Endometrial microvascular endothelial cells (primary cell): Measurements from ENCODE around the gene RAB28. TPM values are rescaled to one million over a fixed set of nuclear protein-coding genes. Genes with fewer than 3 reads are reported as not detected.
"Not testable (repeated sequence)": the region's sequence is repeated elsewhere in the genome, so short reads cannot be mapped to it uniquely, and the experiment has no call there.

Source experiments
- in situ Hi-C: cut with HindIII; loops from 2 replicates; pipeline ENCODE4 v1.10.0; 2017; ENCODE audit warnings: low sequenced_read_pairs, low pct_unique_long_range_greater_than_20kb; ENCODE audit errors: inconsistent ontology term
- total RNA-seq: library from RNA; depleted of rRNA; stranded (reverse); fragments of >200 nt; gene quantifications from one replicate; pipeline ENCODE4 v1.2.3, GENCODE V29; 2015; ENCODE audit errors: inconsistent ontology term

RAB28 gene
- total RNA-seq, 1 donor from 2014 or later = 18.8 TPM

DNA sequence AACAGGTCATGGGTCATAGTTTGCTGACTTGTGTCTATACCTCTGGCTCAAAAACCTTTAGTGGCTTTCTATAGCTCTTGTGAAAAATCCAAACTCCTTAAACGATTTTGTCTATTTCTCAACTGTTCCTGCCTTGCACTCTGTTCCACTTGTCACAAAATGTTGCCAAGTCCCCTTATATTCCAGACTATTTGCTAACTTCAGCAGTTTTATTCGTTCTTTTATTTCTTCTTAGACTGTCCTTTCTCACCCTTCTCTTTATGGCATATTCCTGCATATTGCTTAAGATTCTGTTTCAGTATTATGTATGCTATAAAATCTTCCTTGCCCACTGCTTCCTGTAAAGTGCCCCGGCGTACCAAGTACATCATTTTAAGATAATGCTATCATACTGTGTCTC, 80.8 kb downstream of the RAB28 start:
- in situ Hi-C loops = no loop called here

DNA sequence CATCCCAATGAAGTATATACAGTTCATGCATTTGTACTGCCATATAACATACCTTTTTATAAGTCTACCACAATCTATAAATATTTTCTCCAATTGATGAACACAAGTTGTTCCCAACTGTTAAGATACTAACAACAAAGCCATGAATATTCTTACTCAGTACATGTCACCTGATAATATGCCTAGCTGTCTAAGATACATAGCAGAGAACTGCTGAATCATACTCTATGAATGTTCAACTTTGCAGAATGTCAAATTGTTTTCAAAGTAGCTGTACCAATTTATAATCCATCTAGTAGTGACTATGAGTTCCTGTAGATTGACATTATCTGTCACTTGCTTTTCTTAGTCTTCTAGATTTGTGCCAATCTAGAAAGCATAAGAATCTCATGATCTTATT, 84.9 kb downstream of the RAB28 start:
- in situ Hi-C loops = no loop called here

DNA sequence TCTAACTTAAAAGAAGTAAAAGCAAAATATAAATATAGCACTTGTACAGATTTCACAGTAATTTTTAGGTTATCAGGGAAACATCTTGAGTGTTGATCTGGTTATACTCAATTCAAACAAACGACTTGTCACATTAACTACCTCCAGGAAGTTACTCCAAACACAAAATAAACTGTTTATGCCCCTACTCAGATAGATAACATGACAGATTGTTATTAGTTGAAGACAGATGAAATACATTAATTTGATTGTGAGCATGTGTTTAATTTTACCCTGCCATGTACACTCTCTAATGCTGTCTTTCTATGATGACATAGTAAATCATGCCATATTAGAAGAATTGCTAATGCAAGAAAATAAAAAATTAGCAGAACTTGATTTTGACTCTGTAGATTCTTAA, 88.0 kb downstream of the RAB28 start:
- in situ Hi-C loops = no loop called here

DNA sequence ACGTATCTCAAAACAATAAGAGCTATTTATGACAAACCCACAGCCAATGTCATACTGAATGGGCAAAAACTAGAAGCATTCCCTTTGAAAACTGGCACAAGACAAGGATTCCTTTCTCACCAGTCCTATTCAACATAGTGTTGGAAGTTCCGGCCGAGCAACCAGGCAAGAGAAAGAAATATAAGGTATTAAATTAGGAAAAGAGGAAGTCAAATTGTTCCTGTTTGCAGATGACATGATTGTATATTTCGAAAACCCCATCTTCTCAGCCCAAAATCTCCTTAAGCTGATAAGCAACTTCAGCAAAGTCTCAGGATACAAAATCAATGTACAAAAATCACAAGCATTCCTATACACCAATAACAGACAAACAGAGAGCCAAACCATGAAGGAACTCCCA, 94.2 kb downstream of the RAB28 start:
- in situ Hi-C loops = not testable (repeated sequence)

DNA sequence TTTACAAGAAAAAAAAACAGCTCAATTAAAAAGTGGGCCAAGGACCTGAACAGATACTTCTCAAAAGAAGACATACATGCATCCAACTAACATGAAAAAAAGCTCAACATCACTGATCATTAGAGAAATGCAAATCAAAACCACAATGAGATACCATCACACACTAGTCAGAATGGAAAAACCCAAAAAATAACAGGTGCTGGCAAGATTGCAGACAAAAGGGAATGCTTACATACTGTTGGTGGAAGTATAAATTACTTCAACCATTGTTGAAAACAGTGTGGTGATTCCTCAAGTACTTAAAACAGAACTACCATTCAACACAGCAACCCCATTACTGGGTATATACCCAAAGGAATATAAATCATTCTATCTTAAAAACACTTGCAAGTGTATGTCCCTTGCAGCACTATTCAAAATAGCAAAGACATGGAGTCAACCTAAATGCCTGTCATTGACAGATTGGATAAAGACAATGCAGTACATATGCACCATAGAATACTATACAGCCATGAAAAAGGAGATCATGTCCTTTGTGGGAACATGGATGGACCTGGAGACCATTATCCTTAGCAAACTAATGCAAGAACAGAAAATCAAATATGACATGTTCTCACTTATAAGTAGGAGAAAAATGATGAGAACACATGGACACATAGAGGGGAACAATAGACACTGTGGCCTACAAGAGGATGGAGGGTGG, 97.6 kb downstream of the RAB28 start:
- in situ Hi-C loops = no loop called here

DNA sequence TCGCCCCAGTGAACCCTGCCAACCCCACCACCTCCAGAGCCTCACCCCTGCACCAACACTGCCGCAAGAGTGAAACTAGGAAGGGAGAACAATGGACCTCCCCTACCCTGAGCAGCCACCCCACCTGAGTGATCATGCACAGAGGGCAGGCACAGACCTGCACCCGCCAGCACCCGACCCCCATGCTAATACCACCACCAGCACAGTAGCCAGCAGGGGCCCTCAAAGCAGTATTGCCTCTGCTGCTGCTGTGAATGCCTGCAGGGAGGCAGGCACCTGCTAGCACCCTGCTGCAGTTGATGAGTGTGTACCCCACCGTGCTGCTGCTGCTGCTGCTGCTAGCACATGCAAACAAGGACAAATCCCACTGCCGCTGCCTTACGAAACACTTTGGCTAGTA, 100.1 kb downstream of the RAB28 start:
- in situ Hi-C loops = no loop called here

DNA sequence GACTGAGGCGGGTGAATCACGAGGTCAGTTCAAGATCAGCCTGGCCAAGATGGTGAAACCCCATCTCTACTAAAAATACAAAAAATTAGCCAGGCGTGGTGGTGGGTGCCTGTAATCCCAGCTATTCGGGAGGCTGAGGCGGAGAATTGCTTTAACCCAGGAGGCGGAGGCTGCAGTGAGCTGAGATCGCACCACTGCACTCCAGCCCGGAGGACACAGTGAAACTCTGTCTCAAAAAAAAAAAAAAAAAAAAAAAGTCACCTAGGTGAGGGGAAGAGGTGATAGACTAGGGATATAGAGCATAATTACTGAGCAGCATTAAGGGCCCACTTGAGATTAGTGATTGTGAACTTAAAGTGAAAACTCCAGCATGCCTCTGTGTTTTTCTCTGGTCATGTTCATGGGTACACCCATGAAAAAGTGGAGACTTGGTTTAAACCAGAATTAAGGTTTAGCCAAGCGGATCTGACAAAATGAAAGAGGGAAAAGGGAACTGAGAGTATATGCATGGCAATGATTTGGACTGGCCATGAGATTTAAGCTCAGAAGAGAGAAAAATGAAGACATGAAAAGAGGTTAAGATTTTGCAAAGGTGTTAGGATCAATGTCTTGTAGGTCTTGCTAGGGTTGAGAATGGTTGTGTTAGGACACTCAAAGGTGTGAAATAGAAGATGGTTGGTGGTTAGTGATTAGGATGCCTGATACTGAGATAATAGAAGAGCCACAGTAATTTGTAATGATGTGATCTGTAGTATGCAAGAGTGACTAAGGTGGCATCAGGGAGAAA, 105.0 kb downstream of the RAB28 start:
- in situ Hi-C loops = no loop called here

DNA sequence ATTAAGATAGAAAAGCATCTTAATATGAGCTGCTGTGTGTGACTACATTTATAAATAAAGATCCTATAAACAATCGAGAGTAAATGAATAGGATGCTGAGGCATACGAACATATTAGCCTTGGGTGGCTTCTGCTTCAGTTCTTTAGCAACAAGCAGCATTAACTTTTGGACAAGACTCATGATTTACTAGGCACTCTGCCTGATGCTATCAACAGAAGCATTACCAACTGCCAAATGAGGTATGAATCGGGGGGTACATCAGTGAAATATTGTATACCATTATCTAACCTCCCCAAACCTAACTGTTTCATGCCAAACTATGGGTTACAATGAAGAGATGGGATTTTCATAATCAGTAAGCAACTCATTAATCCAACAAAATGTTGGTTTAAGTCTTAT, 113.1 kb downstream of the RAB28 start:
- in situ Hi-C loops = no loop called here

DNA sequence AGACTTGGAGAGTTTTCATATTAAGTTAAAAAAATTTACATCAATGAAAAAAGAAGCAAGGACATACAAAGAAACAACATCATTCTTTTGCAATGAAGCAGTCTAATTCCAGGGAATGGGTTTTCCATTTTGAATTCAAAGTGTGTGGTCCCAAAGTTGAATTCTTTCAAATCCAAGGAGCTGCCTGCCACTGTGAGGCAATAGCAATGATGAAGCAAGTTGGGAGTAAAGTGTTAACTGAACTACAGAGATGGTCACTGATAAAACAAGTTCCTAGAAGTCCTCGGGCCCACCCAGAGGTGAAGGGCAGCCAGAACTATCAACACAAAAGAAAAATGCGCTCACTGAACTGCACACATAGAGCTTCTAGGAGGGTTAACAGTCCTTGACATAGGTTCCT, 115.9 kb downstream of the RAB28 start:
- in situ Hi-C loops = no loop called here

DNA sequence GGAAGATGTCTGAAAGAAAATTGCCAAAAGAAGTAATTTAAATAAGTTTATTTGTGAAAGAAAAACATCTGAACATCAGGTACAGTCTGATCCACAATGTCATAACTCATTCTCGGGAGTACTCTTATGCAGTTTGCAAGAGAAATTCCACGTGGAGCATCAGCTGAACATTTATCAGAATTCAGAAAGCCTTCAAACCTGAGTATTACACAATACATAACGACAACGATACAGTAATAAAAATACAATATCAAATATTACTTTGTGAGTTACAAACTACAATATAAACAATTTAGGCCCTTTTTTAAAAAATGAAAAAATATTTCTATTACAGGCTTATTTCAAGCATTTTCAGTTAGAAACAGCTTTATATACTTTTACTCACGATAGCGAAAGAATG, 116.4 kb downstream of the RAB28 start:
- in situ Hi-C loops = no loop called here

DNA sequence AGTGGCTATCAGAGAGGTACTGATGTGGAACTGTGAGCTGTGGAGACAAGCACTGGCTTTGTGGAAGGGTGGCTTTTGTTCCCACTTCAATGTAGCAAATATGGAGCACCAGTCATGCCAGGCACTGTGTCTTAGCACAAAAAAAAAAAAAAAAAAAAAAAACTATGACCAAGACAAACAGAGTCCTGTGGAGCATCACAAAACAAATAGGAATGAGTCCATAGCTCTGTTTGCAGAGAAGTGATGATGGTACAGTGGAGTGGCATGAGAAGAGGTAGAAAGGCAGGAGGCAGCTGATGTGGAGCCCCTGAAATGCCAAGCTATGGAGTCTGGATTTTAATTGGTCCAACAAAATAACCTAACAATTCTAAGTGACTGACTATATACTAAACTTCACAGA, 116.9 kb downstream of the RAB28 start:
- in situ Hi-C loops = no loop called here

DNA sequence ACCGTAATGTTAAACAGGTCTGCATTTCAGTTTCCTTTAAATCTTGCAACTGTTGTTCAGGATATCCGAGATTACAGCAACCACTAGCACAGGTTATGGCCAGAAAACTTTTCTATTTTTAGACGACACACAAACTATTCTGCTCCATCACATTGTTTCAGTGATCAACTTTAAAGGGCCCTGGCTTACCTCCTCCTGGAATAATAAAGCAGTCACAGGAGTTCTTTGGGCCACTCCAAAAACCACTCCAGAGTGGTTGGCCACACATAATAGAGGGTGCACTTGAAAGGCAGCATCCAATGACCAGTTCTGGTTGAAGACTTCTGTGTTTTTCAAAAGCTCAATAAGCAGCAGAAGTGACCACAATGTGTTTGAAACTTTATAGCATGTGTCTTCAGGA, 118.9 kb downstream of the RAB28 start:
- in situ Hi-C loops = no loop called here

DNA sequence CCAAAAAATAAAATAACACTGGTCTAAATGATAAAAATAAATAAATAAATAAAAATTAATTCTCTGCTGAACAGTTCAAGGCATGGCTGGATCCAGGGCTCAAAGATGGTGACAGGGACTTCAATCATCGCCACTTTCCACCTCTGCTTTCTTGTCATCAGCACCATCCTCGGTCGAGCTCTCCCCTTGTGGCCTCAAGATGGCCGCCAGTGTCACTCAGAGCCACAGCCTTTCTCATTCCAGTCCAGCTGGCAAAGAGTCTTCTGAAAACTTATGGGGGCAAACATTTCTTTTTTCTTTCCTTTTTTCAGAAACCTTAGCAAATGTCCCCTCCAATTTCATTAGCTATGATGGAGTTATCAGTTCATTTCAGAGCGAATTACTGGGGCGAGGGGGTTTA, 119.5 kb downstream of the RAB28 start:
- in situ Hi-C loops = no loop called here

DNA sequence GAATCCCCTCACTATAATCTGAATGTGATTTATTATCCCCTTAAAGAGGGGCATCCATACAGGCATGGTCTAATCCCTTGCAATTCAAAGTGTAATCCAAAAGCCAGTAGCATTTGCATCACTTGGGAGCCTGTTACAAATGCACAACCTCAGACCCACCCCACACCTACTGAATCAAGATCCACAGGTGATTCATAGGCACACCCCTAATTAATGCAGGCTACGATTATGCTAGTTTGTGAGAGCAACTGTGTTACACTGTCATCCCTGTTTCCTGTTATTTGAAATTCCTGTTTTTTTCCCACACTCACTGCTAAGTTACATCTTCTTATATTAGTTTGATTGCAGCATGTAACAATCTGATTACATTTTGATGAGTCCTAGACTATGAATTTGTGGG, 120.0 kb downstream of the RAB28 start:
- in situ Hi-C loops = no loop called here

DNA sequence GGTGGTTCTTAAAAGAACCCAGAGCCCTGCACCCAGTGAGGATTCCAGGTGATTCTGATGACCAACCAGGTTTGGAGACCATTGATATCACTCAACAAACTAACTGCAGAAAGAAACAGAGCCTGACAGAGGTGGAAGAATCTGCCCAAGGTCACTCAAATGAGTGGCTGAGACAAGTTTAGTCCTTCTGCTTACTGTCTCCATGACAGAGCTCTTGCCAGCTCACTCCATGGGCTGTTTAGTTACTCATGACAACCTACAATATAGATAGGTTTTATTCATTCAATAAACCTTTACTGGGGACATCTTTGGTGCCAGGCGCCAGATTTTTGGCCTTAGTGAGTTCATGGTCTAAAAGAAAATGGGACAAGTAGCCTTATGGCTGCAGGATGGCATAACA, 124.3 kb downstream of the RAB28 start:
- in situ Hi-C loops = no loop called here

DNA sequence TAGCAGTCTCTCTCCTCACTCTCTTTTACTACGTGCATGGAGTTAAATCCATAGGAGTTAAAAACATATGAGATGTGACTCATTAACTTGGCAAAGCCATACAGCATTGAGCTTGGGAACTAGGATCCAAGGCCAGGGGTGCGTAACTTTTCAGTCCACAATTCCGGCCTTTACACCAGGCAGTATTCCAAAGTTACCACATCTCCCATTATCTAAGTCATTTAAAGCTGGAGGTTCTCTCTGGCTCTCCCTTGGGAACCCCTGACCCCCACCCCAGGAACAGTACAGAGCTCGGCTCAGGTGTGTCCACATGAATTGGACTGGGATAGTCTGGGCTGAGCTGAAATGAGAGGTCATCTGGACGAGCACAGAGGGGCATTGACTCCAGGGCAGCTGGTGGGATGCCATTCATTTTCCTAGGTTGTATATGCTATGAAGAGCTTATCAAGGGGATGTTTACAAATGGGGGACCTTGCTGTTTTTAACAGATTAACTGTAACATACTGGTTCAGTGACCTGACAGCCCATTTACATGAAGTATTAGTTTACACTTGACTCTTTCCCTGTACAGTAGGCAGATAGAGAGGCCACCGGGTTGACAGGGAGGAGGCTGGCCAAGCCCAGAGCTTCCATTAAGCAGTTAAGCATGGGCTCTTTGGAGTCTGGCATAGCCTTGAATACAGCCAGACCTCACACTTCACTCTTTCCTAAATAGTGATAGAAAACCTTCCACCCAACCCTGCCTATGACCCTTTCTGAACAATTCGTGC, 128.8 kb downstream of the RAB28 start:
- in situ Hi-C loops = no loop called here

DNA sequence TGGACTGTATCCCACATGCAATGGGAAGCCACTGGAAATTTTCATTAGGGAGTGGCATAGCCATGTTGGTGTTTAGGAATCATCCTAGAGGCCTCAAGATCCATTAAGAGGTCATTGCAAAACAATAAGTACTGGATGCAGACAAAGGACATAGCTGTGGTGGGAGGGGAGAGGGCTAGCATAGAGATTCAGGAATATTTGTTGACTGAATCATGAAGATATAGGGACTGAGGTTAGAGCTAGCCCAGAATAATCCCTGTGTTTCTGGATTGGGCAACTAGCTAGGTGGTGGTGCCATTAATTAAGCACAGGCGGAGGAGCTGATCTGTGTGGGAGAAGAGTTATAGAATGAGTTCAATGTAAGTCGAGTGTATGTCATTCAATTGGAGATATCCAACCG, 135.0 kb downstream of the RAB28 start:
- in situ Hi-C loops = no loop called here

DNA sequence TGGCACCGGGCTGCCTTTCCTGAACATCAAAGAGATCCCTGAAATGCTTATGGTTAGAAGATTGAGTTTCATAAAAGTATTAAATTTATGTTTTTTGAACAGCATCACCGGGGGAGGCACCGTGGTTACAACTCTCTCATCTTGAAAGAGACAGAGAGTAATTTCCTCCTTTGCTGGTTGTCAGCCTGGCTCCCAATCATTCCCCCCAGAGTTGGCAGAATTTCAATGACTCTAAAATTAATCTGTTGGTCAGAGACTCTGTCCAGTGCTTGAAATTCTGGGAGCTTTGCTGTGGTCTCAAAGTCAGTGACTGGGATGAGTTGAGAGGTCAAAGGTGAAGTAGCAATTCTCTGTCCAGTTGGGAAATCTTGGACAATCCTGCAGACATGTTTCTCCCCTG, 135.9 kb downstream of the RAB28 start:
- in situ Hi-C loops = no loop called here

DNA sequence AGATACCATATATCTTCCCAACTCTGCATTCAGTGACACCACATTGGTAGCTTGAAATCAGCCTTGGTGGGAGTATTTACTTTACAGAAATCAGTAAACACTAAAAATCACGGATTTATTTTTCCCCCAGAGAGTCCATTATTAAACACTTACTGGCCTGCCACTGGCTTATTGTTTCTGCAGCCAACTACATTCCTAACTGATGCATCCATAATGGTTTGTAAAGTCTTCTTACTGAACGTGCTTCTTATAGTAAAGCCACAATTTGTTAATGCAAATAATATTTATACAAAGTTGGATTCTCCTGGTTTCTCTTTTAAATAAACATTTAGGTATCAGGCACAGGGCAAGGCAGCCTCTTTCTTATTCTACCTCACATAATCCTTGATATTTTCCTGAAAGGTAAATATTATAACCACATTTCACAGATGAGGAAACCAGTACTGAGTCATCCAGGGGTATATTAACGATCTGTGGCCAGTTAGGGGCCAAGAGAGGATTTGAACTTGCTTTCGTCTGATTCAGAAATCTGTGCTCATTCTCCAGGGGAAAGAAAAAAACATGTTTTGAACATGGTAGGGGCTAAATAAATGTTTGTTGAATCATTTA, 136.5 kb downstream of the RAB28 start:
- in situ Hi-C loops = no loop called here

DNA sequence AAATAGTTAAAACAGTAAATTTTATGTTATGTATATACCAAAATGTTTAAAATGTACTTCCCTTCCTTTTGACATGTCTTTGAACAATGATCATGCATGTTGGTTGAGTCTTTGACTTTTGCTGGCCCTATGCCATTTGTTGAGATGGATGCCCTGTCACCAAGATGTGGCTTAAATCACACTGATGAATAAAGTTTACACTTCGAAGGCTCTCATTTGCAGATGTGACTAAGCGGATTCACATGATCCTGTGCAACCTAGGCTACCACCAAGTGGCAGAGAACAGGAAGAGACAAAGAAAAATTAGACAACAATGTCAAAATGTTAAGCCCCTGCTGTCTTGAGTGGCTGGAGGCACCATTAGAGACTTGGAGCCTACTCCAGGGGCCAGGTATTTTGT, 139.9 kb downstream of the RAB28 start:
- in situ Hi-C loops = no loop called here
